Left ventricle myocardium inferior (tissue), 1 donor: ENCODE measurements around the gene NAA10. TPM values are rescaled to one million over a fixed set of nuclear protein-coding genes. Genes with fewer than 3 reads are reported as not detected.

Experiments
- DNase-seq: peaks from one replicate; pipeline ENCODE4 v3.0.0-alpha.2; 2020
- H3K27ac ChIP-seq: fragments of 200-600 bp; replicated peaks from 2 replicates; pipeline ENCODE4 v1.8.0; 2021
- H3K27me3 ChIP-seq: fragments of 200-600 bp; 2 replicates; pipeline ENCODE4 v1.8.0; 2021; ENCODE audit warnings: low read depth
- H3K36me3 ChIP-seq: fragments of 200-600 bp; 2 replicates; pipeline ENCODE4 v1.8.0; 2021
- H3K4me1 ChIP-seq: fragments of 200-600 bp; 2 replicates; pipeline ENCODE4 v1.8.0; 2021
- H3K4me3 ChIP-seq: fragments of 200-600 bp; 2 replicates; pipeline ENCODE4 v1.8.0; 2021; ENCODE audit warnings: mild to moderate bottlenecking, moderate library complexity
- H3K9me3 ChIP-seq: fragments of 200-600 bp; replicated peaks from 2 replicates; pipeline ENCODE4 v1.8.0; 2021
- intact Hi-C: fragments of 100-400 bp; cut with micrococcal nuclease; formaldehyde crosslinking; loops from one replicate; pipeline ENCODE4 v1.11.0; 2022
- total RNA-seq: library from RNA; stranded (reverse); fragmentation: NEBNext Ultra II Directional; extraction: Animal tissue kit (Norgen Biotek cat#: 25700); gene quantifications from one replicate; pipeline ENCODE4 v1.2.1, GENCODE V29; 2021
- TF ChIP-seq, protein P1 (sequence below): fragments of 200-600 bp; IDR thresholded peaks from 2 replicates; pipeline ENCODE4 v1.8.0; 2021; ENCODE audit warnings: antibody characterized with exemption, mild to moderate bottlenecking, borderline replicate concordance
- donor health status: DM: no; HTN: yes; CAD: no; lungs with severe emphysema.

Gene NAA10
- total RNA-seq, 1 donor from 2014 or later, result 67.1 TPM

DNA sequence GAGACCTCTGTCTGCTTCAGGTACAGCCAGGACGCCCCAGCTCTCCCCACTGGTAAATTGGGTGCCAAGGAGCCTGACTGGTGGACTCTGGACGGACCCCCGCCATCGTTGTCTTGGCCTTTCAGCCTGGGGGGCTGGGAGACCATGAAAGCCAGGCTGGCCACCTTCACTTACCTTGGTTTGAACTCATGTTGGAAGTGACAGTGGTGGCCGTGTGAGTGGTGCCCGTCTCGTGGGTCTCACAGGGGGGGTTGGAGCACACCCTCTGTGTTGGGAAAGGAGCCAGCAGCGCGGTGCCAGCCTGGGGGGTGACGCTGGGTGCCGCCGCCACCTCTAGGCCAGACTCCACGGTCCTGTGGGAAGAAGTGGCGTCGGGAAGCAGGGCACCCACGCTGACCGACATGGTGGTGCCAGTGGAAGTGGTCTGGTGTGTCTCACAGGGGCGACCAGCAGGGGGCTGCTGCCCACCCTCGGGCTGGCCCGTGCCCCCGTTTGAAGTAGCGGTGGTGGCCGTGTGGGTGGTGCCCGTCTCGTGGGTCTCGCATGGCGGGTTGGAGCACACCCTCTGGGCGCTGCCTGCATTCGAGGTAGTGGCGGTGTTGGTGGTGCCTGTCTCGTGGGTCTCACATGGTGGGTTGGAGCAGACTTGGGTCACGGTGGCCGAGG is 19.2 kb upstream of the NAA10 start:
- no peak for DNase-seq
- Histone ChIP-seq H3K4me1 (peaks cover 19% of the 10 kb centered on the region), H3K27me3 (no peaks in the 10 kb centered on the region), H3K36me3 (peaks cover 86% of the 10 kb centered on the region), H3K9me3 (no peaks in the 10 kb centered on the region), H3K27ac (peak overlapping the region; percentile 40), H3K4me3 (no peak overlapping the region)
- intact Hi-C loops, result loop anchor here (5.0 kb wide), 1 partner anchor 192 kb away; the partner anchor contains the start of gene PLXNB3
- TF ChIP-seq, protein P1, sequence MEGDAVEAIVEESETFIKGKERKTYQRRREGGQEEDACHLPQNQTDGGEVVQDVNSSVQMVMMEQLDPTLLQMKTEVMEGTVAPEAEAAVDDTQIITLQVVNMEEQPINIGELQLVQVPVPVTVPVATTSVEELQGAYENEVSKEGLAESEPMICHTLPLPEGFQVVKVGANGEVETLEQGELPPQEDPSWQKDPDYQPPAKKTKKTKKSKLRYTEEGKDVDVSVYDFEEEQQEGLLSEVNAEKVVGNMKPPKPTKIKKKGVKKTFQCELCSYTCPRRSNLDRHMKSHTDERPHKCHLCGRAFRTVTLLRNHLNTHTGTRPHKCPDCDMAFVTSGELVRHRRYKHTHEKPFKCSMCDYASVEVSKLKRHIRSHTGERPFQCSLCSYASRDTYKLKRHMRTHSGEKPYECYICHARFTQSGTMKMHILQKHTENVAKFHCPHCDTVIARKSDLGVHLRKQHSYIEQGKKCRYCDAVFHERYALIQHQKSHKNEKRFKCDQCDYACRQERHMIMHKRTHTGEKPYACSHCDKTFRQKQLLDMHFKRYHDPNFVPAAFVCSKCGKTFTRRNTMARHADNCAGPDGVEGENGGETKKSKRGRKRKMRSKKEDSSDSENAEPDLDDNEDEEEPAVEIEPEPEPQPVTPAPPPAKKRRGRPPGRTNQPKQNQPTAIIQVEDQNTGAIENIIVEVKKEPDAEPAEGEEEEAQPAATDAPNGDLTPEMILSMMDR, result no peak

DNA sequence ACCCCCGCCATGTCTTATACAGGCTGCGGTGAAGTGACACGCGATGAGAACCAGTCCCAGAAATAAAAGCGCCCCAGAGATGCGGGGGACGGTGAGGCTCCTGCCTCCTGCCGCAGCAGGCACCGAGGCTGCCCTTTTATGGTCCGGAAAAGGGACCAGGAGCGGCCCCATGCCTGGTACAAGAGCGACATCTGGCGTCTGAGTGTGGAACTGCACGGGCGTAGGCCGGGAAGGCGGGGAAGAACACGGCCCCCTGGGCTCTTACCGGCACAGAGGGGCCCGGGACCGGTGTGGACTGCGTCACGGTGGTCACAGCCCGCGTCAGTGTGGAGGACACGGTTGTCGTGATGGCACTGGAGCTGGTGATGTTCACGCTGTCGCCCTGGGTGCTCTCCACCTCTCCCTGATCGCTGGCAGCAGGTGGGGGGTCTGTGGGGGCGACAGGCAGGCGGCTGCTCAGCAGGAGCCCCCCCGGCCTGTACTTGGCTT is 18.5 kb upstream of the NAA10 start:
- Histone ChIP-seq H3K4me1 (peaks cover 25% of the 10 kb centered on the region), H3K9me3 (no peaks in the 10 kb centered on the region), H3K36me3 (peaks cover 80% of the 10 kb centered on the region), H3K4me3 (no peak overlapping the region), H3K27me3 (no peaks in the 10 kb centered on the region), H3K27ac (peak overlapping the region; percentile 40)
- TF ChIP-seq, protein P1, result peak; percentile 90
- intact Hi-C loops, result loop anchor here (5.0 kb wide), 1 partner anchor 191 kb away; the partner anchor contains the start of gene PLXNB3
- peak; percentile 54 for DNase-seq

DNA sequence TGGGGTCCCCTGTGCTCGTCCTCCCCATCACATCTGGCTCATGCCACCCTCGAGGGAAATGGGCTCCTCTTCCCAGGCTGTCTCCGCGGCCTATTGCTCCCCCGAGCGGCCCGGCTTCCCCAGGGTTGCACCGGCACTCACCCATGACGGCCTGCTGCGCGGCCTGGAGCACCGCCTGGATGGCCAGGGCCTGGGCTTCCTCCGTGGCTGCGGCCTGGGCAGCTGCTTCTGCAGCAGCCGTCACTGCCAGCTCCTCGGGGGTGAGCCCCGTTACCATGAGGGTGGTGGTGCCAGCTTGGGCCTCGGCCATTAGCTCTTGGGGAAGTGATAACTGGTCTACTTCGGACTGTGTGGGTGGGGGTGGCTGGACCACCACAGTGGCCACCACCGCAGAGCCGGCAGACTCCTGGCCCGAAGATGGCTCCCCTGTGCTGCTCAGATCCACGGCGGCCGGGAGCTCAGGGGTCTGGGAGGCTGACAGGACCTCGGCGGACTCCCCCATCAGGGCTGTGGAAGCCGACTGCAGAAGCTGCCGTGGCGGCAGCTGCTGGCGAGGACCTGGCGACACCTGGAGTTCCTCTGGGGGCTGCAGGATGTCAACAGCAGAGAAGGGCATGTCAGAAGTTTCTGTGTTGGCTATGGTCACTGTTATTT is 17.7 kb upstream of the NAA10 start:
- peaks cover 71% of the 10 kb centered on the region for H3K36me3 ChIP-seq
- intact Hi-C loops, result loop anchor here (5.0 kb wide), 1 partner anchor 190 kb away; the partner anchor contains the start of gene PLXNB3
- TF ChIP-seq, protein P1, result no peak
- H3K27ac ChIP-seq, result peak overlapping the region; percentile 40
- no peaks in the 10 kb centered on the region for H3K27me3 ChIP-seq
- H3K4me1 ChIP-seq, result peaks cover 34% of the 10 kb centered on the region
- H3K4me3 ChIP-seq, result no peak overlapping the region
- DNase-seq, result no peak
- H3K9me3 ChIP-seq, result no peaks in the 10 kb centered on the region

DNA sequence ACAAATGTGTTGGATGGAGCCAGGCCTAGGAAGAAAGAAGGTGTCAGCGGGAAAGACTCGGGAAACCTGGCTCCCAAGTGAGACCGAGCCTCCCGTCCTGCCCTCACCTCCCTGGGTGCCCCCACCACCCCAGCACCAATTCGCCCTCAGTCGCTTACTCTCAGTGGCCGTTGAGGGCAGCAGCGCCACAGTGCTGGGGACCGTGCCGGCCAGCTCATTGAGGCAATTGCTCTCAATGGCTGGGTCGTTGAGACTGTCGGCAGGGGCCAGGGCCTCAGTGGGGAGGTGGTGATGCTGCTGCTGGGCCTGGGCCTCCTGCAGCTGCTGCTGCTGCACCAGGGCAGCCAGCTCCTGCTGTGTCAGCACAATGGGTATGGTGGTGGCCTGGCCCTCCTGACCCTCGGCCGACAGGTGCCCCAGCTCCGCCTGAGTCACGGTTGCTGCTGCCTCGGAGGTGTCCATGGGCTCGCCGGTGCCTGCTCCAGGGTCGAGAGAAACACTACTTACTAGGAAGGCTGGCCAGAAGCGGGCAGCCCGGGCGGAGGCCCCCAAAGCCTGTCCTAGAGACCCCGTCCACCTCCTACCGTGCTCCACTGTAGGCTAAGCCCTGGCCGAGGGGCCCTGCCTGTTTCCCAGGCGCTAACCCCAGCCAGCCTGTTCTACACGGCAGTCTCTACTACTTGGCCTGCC is 17.0 kb upstream of the NAA10 start:
- Histone ChIP-seq H3K9me3 (no peaks in the 10 kb centered on the region), H3K4me3 (no peak overlapping the region), H3K36me3 (peaks cover 64% of the 10 kb centered on the region), H3K27ac (no peak overlapping the region), H3K4me1 (peaks cover 35% of the 10 kb centered on the region), H3K27me3 (no peaks in the 10 kb centered on the region)
- no peak for DNase-seq
- intact Hi-C loops, result loop anchor here (5.0 kb wide), 1 partner anchor 190 kb away; the partner anchor contains the start of gene PLXNB3
- TF ChIP-seq, protein P1, result no peak

DNA sequence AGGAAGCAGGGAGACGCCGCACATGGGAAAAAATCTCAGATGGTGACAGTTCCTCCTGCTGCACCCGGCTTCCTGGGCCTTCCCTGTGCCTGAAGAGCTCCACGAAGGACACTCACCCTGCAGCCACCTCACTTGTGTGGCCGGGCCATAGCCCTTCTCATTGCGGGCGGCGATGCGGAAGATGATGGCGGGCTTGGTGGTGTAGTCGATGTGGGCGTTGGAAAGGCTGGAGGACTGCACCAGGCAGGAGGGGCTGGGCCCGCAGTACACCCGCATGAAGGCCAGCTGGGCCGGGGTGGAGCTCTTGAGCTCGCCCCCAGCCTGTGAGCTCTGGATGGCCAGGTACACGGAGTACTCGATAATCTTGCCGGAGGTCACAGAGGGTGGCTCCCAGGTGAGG is 15.3 kb upstream of the NAA10 start:
- no peak for DNase-seq
- Histone ChIP-seq H3K27me3 (no peaks in the 10 kb centered on the region), H3K4me1 (peaks cover 35% of the 10 kb centered on the region), H3K4me3 (no peak overlapping the region), H3K27ac (peak overlapping the region; percentile 82), H3K36me3 (peaks cover 54% of the 10 kb centered on the region), H3K9me3 (no peaks in the 10 kb centered on the region)
- intact Hi-C loops, result loop anchor here (5.0 kb wide), 1 partner anchor 188 kb away; the partner anchor contains the start of gene PLXNB3
- TF ChIP-seq, protein P1, result no peak
